KMS-11 (cell line): ENCODE results near the gene SYCP3.

Experiments used
- H2AFZ ChIP-seq: fragments of 200-600 bp; sonication (generic); 2 replicates; pipeline ENCODE4 v1.6.1; 2016; ENCODE audit warnings: antibody characterized with exemption, mixed run types, low read depth
- H3K27ac ChIP-seq: fragments of 200-600 bp; sonication (generic); 2 replicates; pipeline ENCODE4 v1.6.1; 2016; ENCODE audit warnings: mild to moderate bottlenecking, mixed run types
- H3K27me3 ChIP-seq: fragments of 200-600 bp; sonication (generic); 2 replicates; pipeline ENCODE4 v1.6.1; 2017; ENCODE audit warnings: mild to moderate bottlenecking, low read depth, mixed run types, moderate library complexity; ENCODE audit not compliant: insufficient read depth
- H3K36me3 ChIP-seq: fragments of 200-600 bp; sonication (generic); 2 replicates; pipeline ENCODE4 v1.6.1; 2017; ENCODE audit warnings: mild to moderate bottlenecking, mixed run types; ENCODE audit not compliant: insufficient read depth
- H3K4me1 ChIP-seq: fragments of 200-600 bp; sonication (generic); 2 replicates; pipeline ENCODE4 v1.6.1; 2016; ENCODE audit warnings: mild to moderate bottlenecking, low read depth, mixed run types; ENCODE audit not compliant: poor library complexity, severe bottlenecking
- H3K4me2 ChIP-seq: fragments of 200-600 bp; sonication (generic); 2 replicates; pipeline ENCODE4 v1.7.0; 2016; ENCODE audit warnings: mild to moderate bottlenecking, mixed run types
- H3K4me3 ChIP-seq: fragments of 200-600 bp; sonication (generic); IDR thresholded peaks from 2 replicates; pipeline ENCODE4 v1.6.1; 2017; ENCODE audit warnings: low read depth, low read length, mixed read lengths; ENCODE audit not compliant: insufficient read depth
- H3K79me2 ChIP-seq: fragments of 200-600 bp; sonication (generic); 2 replicates; pipeline ENCODE4 v1.6.1; 2016; ENCODE audit warnings: low read depth, mixed run types; ENCODE audit not compliant: insufficient read depth
- H3K9ac ChIP-seq: fragments of 200-600 bp; sonication (generic); 2 replicates; pipeline ENCODE4 v1.6.1; 2016; ENCODE audit warnings: mild to moderate bottlenecking, mixed run types
- H4K20me1 ChIP-seq: fragments of 200-600 bp; sonication (generic); 2 replicates; pipeline ENCODE4 v1.6.1; 2016; ENCODE audit warnings: mild to moderate bottlenecking, mixed run types; ENCODE audit not compliant: insufficient read depth
- CTCF ChIP-seq: fragments of 200-600 bp; sonication (generic); conservative IDR thresholded peaks from 2 replicates; pipeline ENCODE4 v1.6.1; 2017; ENCODE audit warnings: low read depth, mild to moderate bottlenecking, antibody characterized with exemption, low read length, moderate library complexity, mixed read lengths

SYCP3 gene

GRCh38 chr12:101680647-101681046 lies 58.6 kb downstream of the SYCP3 start:
- Histone ChIP-seq H3K36me3 (no peaks in the 10 kb centered on the region), H3K79me2 (no peaks in the 10 kb centered on the region), H3K27ac (no peak overlapping the region), H3K4me1 (no peaks in the 10 kb centered on the region), H4K20me1 (no peaks in the 10 kb centered on the region), H2AFZ (no peak overlapping the region), H3K4me3 (no peak overlapping the region), H3K9ac (no peak overlapping the region), H3K27me3 (no peaks in the 10 kb centered on the region), H3K4me2 (no peak overlapping the region)
- TF ChIP-seq CTCF = no peak

GRCh38 chr12:101680240-101680639 lies 59.0 kb downstream of the SYCP3 start:
- Histone ChIP-seq H2AFZ (no peak overlapping the region), H3K27me3 (no peaks in the 10 kb centered on the region), H3K27ac (no peak overlapping the region), H4K20me1 (no peaks in the 10 kb centered on the region), H3K36me3 (no peaks in the 10 kb centered on the region), H3K4me3 (no peak overlapping the region), H3K9ac (no peak overlapping the region), H3K4me2 (no peak overlapping the region), H3K4me1 (no peaks in the 10 kb centered on the region), H3K79me2 (no peaks in the 10 kb centered on the region)
- no peak for TF ChIP-seq CTCF
